ENCODE data around the gene ETV7. TPM values are rescaled to one million over a fixed set of nuclear protein-coding genes. Genes with fewer than 3 reads are reported as not detected.

Gene ETV7
- total and polyA plus RNA-seq, 2 experiments from 2014 or later = 0.47 to 1.2 TPM

- TF ChIP-seq, protein P1, sequence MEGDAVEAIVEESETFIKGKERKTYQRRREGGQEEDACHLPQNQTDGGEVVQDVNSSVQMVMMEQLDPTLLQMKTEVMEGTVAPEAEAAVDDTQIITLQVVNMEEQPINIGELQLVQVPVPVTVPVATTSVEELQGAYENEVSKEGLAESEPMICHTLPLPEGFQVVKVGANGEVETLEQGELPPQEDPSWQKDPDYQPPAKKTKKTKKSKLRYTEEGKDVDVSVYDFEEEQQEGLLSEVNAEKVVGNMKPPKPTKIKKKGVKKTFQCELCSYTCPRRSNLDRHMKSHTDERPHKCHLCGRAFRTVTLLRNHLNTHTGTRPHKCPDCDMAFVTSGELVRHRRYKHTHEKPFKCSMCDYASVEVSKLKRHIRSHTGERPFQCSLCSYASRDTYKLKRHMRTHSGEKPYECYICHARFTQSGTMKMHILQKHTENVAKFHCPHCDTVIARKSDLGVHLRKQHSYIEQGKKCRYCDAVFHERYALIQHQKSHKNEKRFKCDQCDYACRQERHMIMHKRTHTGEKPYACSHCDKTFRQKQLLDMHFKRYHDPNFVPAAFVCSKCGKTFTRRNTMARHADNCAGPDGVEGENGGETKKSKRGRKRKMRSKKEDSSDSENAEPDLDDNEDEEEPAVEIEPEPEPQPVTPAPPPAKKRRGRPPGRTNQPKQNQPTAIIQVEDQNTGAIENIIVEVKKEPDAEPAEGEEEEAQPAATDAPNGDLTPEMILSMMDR (conservative IDR thresholded peaks at IDR 0.05; ENCODE audit: low read depth in 2 of 2) = no peak
- no peak for TF ChIP-seq REST (IDR thresholded peaks at IDR 0.05; ENCODE audit: unreplicated experiment)
- TF ChIP-seq CREB1 (CRISPR knock-in tag; IDR thresholded peaks at IDR 0.05; ENCODE audit: low read depth) = no peak
- no peak for TF ChIP-seq EZH2phosphoT487 (IDR thresholded peaks at IDR 0.05; ENCODE audit: unreplicated experiment)
- no peak for TF ChIP-seq NANOG (IDR thresholded peaks at IDR 0.05; ENCODE audit: borderline replicate concordance)
- no peak for TF ChIP-seq ZNF114 (CRISPR knock-in tag; IDR thresholded peaks at IDR 0.05)
Observed at GRCh38 chr6:36317623-36318022, 69.8 kb downstream of the ETV7 start (continued).

Other genes starting within 250 kb of the ETV7 start
- gene BRPF3, start 190.9 kb downstream of the ETV7 start, total RNA-seq (2014; rRNA removed; shearing (Covaris generic)) = 33.2 and 47.5 TPM in 2 replicates
- gene BRPF3, start 190.9 kb downstream of the ETV7 start, polyA plus RNA-seq (2016; fragmentation: Nextera tagmentation; extraction: Ambion mirVana) = 11.3 and 11.8 TPM in 2 replicates
- gene PNPLA1, start 117.6 kb downstream of the ETV7 start, total RNA-seq (2014; rRNA removed; shearing (Covaris generic)) = not detected in 2 replicates
- not detected in 2 replicates for gene PNPLA1, start 117.6 kb downstream of the ETV7 start, polyA plus RNA-seq (2016; fragmentation: Nextera tagmentation; extraction: Ambion mirVana)
- gene BNIP5, start 50.8 kb downstream of the ETV7 start, total RNA-seq (2014; rRNA removed; shearing (Covaris generic)) = not detected in 2 replicates
- not detected in 2 replicates for gene BNIP5, start 50.8 kb downstream of the ETV7 start, polyA plus RNA-seq (2016; fragmentation: Nextera tagmentation; extraction: Ambion mirVana)
- gene PXT1, start 55.2 kb upstream of the ETV7 start, total RNA-seq (2014; rRNA removed; shearing (Covaris generic)) = 0.14 TPM in 1 of 2 replicates, not detected in the other
- gene PXT1, start 55.2 kb upstream of the ETV7 start, polyA plus RNA-seq (2016; fragmentation: Nextera tagmentation; extraction: Ambion mirVana) = not detected in 2 replicates
- gene KCTD20, start 55.3 kb upstream of the ETV7 start, total RNA-seq (2014; rRNA removed; shearing (Covaris generic)) = 25.0 and 35.1 TPM in 2 replicates
- 7.1 and 7.4 TPM in 2 replicates for gene KCTD20, start 55.3 kb upstream of the ETV7 start, polyA plus RNA-seq (2016; fragmentation: Nextera tagmentation; extraction: Ambion mirVana)
- gene STK38, start 159.8 kb upstream of the ETV7 start, total RNA-seq (2014; rRNA removed; shearing (Covaris generic)) = 15.2 and 17.4 TPM in 2 replicates
- 9.0 and 10.8 TPM in 2 replicates for gene STK38, start 159.8 kb upstream of the ETV7 start, polyA plus RNA-seq (2016; fragmentation: Nextera tagmentation; extraction: Ambion mirVana)
- 254 and 436 TPM in 2 replicates for gene SRSF3, start 206.7 kb upstream of the ETV7 start, total RNA-seq (2014; rRNA removed; shearing (Covaris generic))
- 585 and 655 TPM in 2 replicates for gene SRSF3, start 206.7 kb upstream of the ETV7 start, polyA plus RNA-seq (2016; fragmentation: Nextera tagmentation; extraction: Ambion mirVana)